Mesendoderm (in vitro differentiated cells): ENCODE data around the gene MAGI2.

Experiments
- DNase-seq: peaks from one replicate; pipeline ENCODE4 v3.0.0; 2013
- H2AK5ac ChIP-seq: 2 replicates; pipeline ENCODE4 v1.6.1; 2013; ENCODE audit warnings: low read length, inconsistent platforms
- H2BK120ac ChIP-seq: 2 replicates; pipeline ENCODE4 v1.6.1; 2013; ENCODE audit warnings: low read depth, mild to moderate bottlenecking, low read length, moderate library complexity, mixed read lengths
- H2BK15ac ChIP-seq: replicated peaks from 2 replicates; pipeline ENCODE4 v1.6.1; 2013; ENCODE audit warnings: low read depth, mild to moderate bottlenecking, moderate library complexity
- H2BK5ac ChIP-seq: 2 replicates; pipeline ENCODE4 v1.6.1; 2013; ENCODE audit warnings: low read length, inconsistent platforms
- H3K18ac ChIP-seq: 2 replicates; pipeline ENCODE4 v1.6.1; 2013; ENCODE audit warnings: mild to moderate bottlenecking, low read length, mixed read lengths
- H3K23ac ChIP-seq: one replicate; pipeline ENCODE4 v1.6.1; 2013; ENCODE audit warnings: low read length
- H3K27ac ChIP-seq: 2 replicates; pipeline ENCODE4 v1.5.1; 2013; ENCODE audit warnings: low read depth, mild to moderate bottlenecking, inconsistent platforms, low read length, moderate library complexity
- H3K27me3 ChIP-seq: 2 replicates; pipeline ENCODE4 v1.6.1; 2013; ENCODE audit warnings: low read length, control low read depth, mild to moderate bottlenecking, inconsistent platforms; ENCODE audit not compliant: insufficient read depth, poor library complexity
- H3K36me3 ChIP-seq: 2 replicates; pipeline ENCODE4 v1.6.1; 2013; ENCODE audit warnings: low read length, inconsistent platforms; ENCODE audit not compliant: control insufficient read depth, insufficient read depth
- H3K4ac ChIP-seq: one replicate; pipeline ENCODE4 v1.6.1; 2013; ENCODE audit warnings: low read depth, mild to moderate bottlenecking, low read length, moderate library complexity
- H3K4me1 ChIP-seq: 2 replicates; pipeline ENCODE4 v1.6.1; 2013; ENCODE audit warnings: low read depth, low read length, inconsistent platforms; ENCODE audit not compliant: control insufficient read depth
- H3K4me2 ChIP-seq: 2 replicates; pipeline ENCODE4 v1.6.1; 2013; ENCODE audit warnings: low read length
- H3K4me3 ChIP-seq: 2 replicates; pipeline ENCODE4 v1.5.1; 2013; ENCODE audit warnings: mild to moderate bottlenecking, low read length
- H3K56ac ChIP-seq: one replicate; pipeline ENCODE4 v1.6.1; 2013; ENCODE audit warnings: low read length
- H3K79me1 ChIP-seq: 2 replicates; pipeline ENCODE4 v1.6.1; 2013; ENCODE audit warnings: low read length, inconsistent platforms
- H3K79me2 ChIP-seq: 2 replicates; pipeline ENCODE4 v1.6.1; 2013; ENCODE audit warnings: mild to moderate bottlenecking, low read length; ENCODE audit not compliant: control insufficient read depth, insufficient read depth
- H3K9ac ChIP-seq: 2 replicates; pipeline ENCODE4 v1.6.1; 2013; ENCODE audit warnings: low read length, inconsistent platforms
- H4K5ac ChIP-seq: one replicate; pipeline ENCODE4 v1.6.1; 2013; ENCODE audit warnings: low read length
- H4K8ac ChIP-seq: one replicate; pipeline ENCODE4 v1.6.1; 2013; ENCODE audit warnings: low read depth, mild to moderate bottlenecking, control low read depth, low read length, moderate library complexity
- WGBS: extraction: QIAGEN DNeasy Blood & Tissue Kit; methylation state at CpG from one replicate; pipeline ENCODE4 v1.1.7; 2013; ENCODE audit warnings: low lambda C conversion rate, missing lambda C conversion rate; ENCODE audit not compliant: insufficient coverage; ENCODE audit errors: extremely low coverage; 5-methylcytosine and 5-hydroxymethylcytosine counted together

MAGI2 gene

DNA sequence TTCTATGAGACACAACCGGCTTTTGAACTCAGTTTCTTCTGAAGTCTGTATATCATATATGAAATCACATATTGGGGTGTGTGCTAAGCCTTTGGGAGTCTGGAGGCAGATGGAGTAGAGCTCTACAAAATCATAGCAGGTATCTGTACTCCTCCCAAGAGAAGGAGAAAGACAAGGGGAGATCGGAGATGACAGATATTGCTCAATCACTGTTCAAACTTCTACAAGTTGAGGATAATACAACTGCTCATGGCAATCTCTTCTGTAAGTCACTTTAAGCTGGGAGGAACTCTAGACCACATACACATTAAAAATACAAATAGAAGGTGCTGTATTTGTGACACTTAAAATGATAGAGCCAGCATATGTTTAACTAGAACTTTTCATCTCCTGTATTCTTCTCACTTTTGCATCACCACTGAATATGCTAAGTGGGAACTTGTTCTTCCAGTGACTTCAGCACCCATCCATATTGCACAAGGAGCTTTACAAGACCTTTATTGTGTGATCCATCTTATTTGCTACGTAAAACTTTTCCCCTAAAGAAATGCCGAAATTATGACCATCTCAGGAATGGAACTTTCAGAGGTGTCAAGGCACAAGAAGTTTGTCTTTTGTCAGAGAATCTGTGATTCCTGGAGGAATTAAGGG, 1273.5 kb downstream of the MAGI2 start:
- Histone ChIP-seq H2BK120ac (no peak overlapping the region), H3K56ac (no peak overlapping the region), H3K79me1 (no peaks in the 10 kb centered on the region), H3K4me3 (no peak overlapping the region), H3K27ac (no peak overlapping the region), H3K23ac (no peak overlapping the region), H2BK15ac (no peak overlapping the region), H3K4me1 (no peaks in the 10 kb centered on the region), H3K27me3 (no peaks in the 10 kb centered on the region), H4K5ac (no peak overlapping the region), H3K9ac (no peak overlapping the region), H3K18ac (no peak overlapping the region), H2BK5ac (no peak overlapping the region), H3K36me3 (no peaks in the 10 kb centered on the region), H3K4me2 (no peak overlapping the region), H3K4ac (no peak overlapping the region), H2AK5ac (no peak overlapping the region), H4K8ac (no peak overlapping the region), H3K79me2 (no peaks in the 10 kb centered on the region)
- no peak for DNase-seq
- no CpG with 5 or more reads among the region's 4 CpGs for WGBS

DNA sequence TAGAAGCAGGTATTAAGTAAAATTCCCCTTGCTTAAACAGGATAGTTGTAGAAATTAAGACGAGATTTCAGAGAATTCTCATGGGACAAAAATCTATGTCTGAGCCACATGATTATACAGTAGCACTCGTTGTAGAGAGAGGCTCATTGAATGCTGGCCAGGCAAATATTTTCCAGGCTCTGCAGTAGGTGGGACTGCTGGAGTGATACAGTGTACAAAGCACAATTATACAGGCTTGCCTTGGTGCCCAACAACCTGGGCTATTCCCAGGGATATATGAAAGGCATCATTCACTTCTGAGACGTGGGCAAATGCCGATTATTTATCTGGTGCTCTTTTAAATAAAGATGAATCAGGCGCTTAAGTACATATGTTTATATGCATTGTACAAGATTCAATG, 1274.3 kb downstream of the MAGI2 start:
- DNase-seq: no peak
- no peaks in the 10 kb centered on the region for H3K79me2 ChIP-seq
- H4K8ac ChIP-seq: no peak overlapping the region
- no CpG with 5 or more reads among the region's 5 CpGs for WGBS
- H2BK120ac ChIP-seq: no peak overlapping the region
- no peak overlapping the region for H3K23ac ChIP-seq
- no peak overlapping the region for H3K56ac ChIP-seq
- H3K4ac ChIP-seq: no peak overlapping the region
- H3K36me3 ChIP-seq: no peaks in the 10 kb centered on the region
- no peak overlapping the region for H2BK5ac ChIP-seq
- H3K27me3 ChIP-seq: no peaks in the 10 kb centered on the region
- H3K4me1 ChIP-seq: no peaks in the 10 kb centered on the region
- H3K4me2 ChIP-seq: no peak overlapping the region
- no peak overlapping the region for H2AK5ac ChIP-seq
- no peak overlapping the region for H3K9ac ChIP-seq
- H4K5ac ChIP-seq: no peak overlapping the region
- H2BK15ac ChIP-seq: no peak overlapping the region
- H3K27ac ChIP-seq: no peak overlapping the region
- no peak overlapping the region for H3K18ac ChIP-seq
- H3K79me1 ChIP-seq: no peaks in the 10 kb centered on the region
- H3K4me3 ChIP-seq: no peak overlapping the region

DNA sequence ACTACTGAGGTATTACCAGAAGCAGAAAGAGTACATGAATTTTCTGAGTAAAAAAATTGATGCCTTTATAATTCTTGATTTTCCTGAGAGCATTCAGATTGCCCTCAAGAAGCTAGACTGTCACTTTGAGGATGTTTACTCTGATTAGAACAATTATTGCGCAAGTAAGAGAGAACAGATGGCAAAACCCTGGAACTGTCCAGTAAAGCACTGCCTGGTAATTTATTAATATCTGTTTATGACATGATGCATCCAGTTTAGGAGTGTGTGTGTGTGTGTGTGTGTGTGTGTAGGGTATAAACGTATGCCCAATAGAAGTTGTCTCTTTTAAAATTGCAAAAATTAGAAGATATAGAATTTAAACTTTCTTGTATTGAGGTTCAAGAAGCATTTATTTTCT, 1275.1 kb downstream of the MAGI2 start:
- no peak overlapping the region for H2BK15ac ChIP-seq
- WGBS: no CpG with 5 or more reads among the region's 2 CpGs
- no peak overlapping the region for H3K4me3 ChIP-seq
- H3K27ac ChIP-seq: no peak overlapping the region
- DNase-seq: no peak
- H3K4me1 ChIP-seq: no peaks in the 10 kb centered on the region
- H2BK5ac ChIP-seq: no peak overlapping the region
- no peaks in the 10 kb centered on the region for H3K79me1 ChIP-seq
- no peak overlapping the region for H3K23ac ChIP-seq
- no peak overlapping the region for H3K18ac ChIP-seq
- H3K27me3 ChIP-seq: no peaks in the 10 kb centered on the region
- H4K8ac ChIP-seq: no peak overlapping the region
- H4K5ac ChIP-seq: no peak overlapping the region
- no peak overlapping the region for H3K9ac ChIP-seq
- no peak overlapping the region for H3K4ac ChIP-seq
- H3K79me2 ChIP-seq: no peaks in the 10 kb centered on the region
- no peak overlapping the region for H3K4me2 ChIP-seq
- no peaks in the 10 kb centered on the region for H3K36me3 ChIP-seq
- H2AK5ac ChIP-seq: no peak overlapping the region
- no peak overlapping the region for H3K56ac ChIP-seq
- no peak overlapping the region for H2BK120ac ChIP-seq

DNA sequence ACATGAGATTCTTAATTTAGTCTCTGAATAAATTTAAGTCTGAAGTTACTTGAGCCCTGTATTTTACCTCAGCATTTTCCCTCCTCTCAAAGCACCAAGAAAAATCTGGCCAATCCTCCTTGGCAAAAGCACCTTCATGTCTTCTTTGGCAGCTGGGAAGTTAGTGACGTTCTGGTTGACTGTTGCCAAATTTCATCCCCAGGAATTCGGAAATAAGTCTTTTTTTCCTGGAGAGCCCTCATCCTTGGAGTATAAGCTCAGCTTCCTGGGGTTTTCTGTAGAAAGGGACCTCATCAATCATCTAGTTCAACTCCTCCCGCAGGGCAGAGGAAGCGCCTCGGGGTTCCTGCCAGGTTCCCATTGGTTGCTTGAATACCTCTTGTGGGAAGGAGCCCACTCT, 1277.3 kb downstream of the MAGI2 start:
- no peak overlapping the region for H3K27ac ChIP-seq
- no peak overlapping the region for H3K56ac ChIP-seq
- no peak overlapping the region for H2BK120ac ChIP-seq
- no peak overlapping the region for H2AK5ac ChIP-seq
- H4K5ac ChIP-seq: no peak overlapping the region
- H3K18ac ChIP-seq: no peak overlapping the region
- H3K27me3 ChIP-seq: no peaks in the 10 kb centered on the region
- H4K8ac ChIP-seq: no peak overlapping the region
- H3K23ac ChIP-seq: no peak overlapping the region
- no peak overlapping the region for H2BK5ac ChIP-seq
- peaks cover 15% of the 10 kb centered on the region for H3K4me1 ChIP-seq
- H3K4me3 ChIP-seq: no peak overlapping the region
- no CpG with 5 or more reads among the region's 5 CpGs for WGBS
- H3K36me3 ChIP-seq: no peaks in the 10 kb centered on the region
- DNase-seq: no peak
- H3K4me2 ChIP-seq: no peak overlapping the region
- H3K9ac ChIP-seq: no peak overlapping the region
- no peak overlapping the region for H3K4ac ChIP-seq
- H3K79me1 ChIP-seq: no peaks in the 10 kb centered on the region
- H2BK15ac ChIP-seq: no peak overlapping the region
- H3K79me2 ChIP-seq: no peaks in the 10 kb centered on the region

DNA sequence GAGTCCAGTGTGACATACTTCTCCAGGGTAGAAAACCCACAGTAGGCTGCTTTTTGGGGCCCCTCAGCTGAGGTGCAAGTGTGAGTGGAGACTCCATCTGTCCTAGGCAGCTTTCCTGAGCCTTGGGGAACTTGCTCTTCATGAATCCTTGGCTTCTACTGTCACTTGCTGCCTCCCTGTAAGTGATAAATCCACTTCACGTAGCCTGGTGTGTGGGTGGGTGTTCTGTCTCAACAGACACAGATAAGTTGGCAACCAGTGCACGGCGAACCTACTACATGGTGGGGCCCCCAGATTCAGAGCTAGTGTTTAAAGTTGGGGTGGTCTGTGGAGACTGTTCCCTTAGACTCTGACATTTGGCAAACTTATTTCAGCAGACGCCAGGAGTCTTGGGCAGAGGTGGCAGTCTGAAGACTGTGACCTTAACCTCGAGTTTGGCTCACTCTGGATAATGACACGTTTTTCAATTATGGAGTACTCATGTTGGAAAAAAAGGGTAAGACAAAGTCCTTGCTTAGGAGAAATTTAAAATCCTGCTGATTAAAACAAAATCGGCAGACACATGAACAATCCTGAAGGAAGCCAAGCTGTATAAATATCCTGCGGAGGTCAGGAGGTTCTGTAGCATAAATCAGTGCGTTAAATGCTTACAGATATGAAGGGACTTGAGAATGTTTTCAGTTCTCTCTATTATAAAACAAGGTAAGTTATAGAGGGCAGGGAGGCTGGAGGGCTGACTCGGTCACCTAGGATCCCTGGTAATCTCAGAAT, 1278.0 kb downstream of the MAGI2 start:
- Histone ChIP-seq H3K27ac (no peak overlapping the region), H3K56ac (no peak overlapping the region), H3K4ac (no peak overlapping the region), H2BK15ac (no peak overlapping the region), H3K79me2 (no peaks in the 10 kb centered on the region), H2BK5ac (no peak overlapping the region), H2AK5ac (no peak overlapping the region), H2BK120ac (no peak overlapping the region), H3K18ac (no peak overlapping the region), H3K23ac (no peak overlapping the region), H4K8ac (no peak overlapping the region), H3K4me2 (no peak overlapping the region), H3K4me3 (no peak overlapping the region), H3K4me1 (peaks cover 15% of the 10 kb centered on the region), H4K5ac (no peak overlapping the region), H3K36me3 (no peaks in the 10 kb centered on the region), H3K9ac (no peak overlapping the region), H3K27me3 (no peaks in the 10 kb centered on the region), H3K79me1 (no peaks in the 10 kb centered on the region)
- no peak for DNase-seq
- WGBS: no CpG with 5 or more reads among the region's 10 CpGs
